ENCODE measurements around the gene TAF11L3. TPM values are rescaled to one million over a fixed set of nuclear protein-coding genes. Genes with fewer than 3 reads are reported as not detected.
"Not testable (repeated sequence)": the region's sequence is repeated elsewhere in the genome, so short reads cannot be mapped to it uniquely, and the experiment has no call there.

TAF11L3 gene
- polyA plus RNA-seq = not detected

DNA sequence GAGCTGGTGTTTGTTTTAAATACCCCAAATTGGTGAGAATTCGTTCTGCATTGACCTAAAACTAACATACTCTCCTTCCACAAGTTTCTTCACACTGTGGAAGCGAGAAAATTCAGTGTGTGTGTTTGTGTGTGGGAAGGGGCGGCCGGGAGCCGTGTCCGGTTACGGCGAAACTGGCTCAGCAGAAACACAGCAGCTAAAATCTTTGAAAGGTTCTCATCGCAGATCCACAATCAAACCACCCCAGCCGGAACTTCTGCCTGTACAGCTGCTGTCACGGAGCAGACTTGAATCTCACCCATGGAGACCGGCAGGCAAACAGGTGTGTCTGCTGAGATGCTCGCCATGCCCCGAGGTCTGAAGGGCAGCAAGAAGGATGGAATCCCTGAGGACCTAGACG lies at the start of gene TAF11L3:
TAF11L3 (plus strand) TSS at position 301 of the 400 bp plus-strand sequence.
- not testable (repeated sequence) for H3K4me1 Mint-ChIP-seq, H3K27ac Mint-ChIP-seq, H3K4me3 Mint-ChIP-seq, H3K9me3 Mint-ChIP-seq, H3K27me3 Mint-ChIP-seq, H3K36me3 Mint-ChIP-seq

DNA sequence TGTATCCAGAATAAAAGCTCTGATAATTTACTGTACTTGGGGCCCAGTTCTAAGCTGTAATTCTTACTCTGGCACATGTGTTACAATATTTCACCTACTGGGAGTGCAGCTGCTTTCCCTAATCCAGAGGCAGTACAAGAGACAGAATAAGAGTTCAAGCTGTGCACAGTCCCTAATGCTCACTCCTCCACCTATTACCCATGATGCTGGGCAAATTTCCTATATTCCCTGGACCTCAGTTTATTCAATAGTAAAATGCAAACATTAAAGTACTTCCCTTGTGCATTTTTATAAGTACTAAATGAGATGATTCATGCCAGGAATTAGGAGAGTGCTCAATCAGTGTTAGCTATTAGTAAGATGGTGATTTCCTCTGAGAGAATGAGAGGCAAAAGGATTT lies 48.1 kb upstream of the TAF11L3 start:
- peaks cover 0 to 1% (median 0%) of the 10 kb centered on the region in 3 donors for H3K9me3 Mint-ChIP-seq
- H3K4me1 Mint-ChIP-seq = peaks cover 10 to 20% (median 13%) of the 10 kb centered on the region in 3 donors
- peaks cover 2% of the 10 kb centered on the region for H3K36me3 Mint-ChIP-seq
- no peaks in the 10 kb centered on the region for H3K27me3 Mint-ChIP-seq
- no peak overlapping the region for H3K4me3 Mint-ChIP-seq
- H3K27ac Mint-ChIP-seq = no peak overlapping the region

DNA sequence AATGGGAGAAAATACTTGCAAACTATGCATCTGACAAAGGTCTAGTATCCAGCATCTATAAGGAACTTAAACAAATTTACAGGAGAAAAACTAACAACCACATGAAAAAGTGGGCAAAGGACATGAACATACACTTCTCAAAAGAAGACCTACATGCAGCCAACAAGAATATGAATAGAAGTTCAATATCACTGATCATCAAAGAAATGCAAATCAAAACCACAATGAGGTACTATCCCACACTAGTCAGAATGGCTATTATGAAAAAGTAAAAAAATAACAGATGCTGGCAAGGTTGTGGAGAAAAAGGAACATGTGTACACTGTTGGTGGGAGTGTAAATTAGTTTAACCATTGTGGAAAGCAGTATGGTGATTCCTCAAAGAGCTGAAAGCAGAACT lies 43.1 kb upstream of the TAF11L3 start:
- not testable (repeated sequence) for H3K27me3 Mint-ChIP-seq, H3K27ac Mint-ChIP-seq, H3K9me3 Mint-ChIP-seq

DNA sequence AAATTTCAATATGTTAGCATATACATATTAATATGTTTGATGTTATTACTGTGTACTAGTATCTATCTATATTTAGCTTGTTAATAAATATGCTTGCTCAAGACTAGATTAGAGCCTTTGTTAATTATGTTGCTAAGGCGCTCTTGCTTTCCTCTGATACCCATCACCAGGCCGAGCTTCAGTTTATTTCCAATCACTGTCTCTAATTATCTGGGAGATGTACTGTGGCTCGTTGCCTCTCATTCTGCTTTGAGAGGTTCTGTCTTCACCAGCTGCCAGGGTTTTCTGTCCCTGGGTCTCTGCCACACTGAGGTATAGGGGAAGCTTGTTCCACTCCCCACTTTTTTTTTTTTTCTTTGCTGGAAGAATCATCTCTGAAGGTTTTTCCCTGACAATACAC lies 41.1 kb upstream of the TAF11L3 start:
- Mint-ChIP-seq H3K27ac (no peak overlapping the region), H3K4me3 (no peak overlapping the region), H3K36me3 (peaks cover 2% of the 10 kb centered on the region), H3K9me3 (no peaks in the 10 kb centered on the region), H3K27me3 (peaks cover 2% of the 10 kb centered on the region), H3K4me1 (peaks cover 18 to 37% (median 19%) of the 10 kb centered on the region in 3 donors)

More for the DNA sequence above, 43.1 kb upstream of the TAF11L3 start:
- not testable (repeated sequence) for H3K4me3 Mint-ChIP-seq, H3K36me3 Mint-ChIP-seq
- H3K4me1 Mint-ChIP-seq = peaks cover 18 to 39% (median 19%) of the 10 kb centered on the region in 3 donors

DNA sequence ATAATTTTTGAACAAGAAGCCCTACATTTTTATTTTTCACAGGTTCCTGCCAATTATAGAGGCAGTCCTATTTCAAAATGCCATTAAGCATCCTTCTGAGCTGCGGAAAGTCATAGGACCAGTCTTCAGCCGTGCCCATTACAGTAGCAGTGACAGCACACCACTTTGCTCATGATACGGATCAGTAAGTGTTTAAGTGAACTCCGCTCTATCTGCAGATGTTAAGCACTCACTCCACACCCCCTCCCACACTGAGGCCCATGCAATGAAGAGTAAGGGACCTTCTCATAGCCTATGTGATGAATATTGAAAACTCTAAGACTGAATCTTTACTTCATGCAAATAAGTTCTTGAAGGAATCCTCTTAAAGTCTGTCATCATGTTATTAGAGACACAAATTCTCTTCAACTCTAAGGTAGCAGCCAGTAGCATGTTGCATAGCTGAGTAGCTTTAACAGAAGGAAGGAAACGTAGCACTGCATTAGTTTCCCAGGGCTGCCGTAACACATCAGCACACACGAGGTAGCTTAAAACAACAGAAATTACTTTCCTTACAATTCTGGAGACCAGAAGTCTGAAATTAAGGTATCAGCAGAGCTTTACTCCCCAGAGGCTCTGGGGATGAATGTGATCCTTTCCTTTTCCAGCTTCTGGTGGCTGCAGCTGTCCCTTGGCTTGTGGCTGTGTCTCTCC lies 40.4 kb upstream of the TAF11L3 start:
- Mint-ChIP-seq H3K9me3 (no peaks in the 10 kb centered on the region), H3K36me3 (no peaks in the 10 kb centered on the region), H3K4me1 (peaks cover 18 to 34% (median 19%) of the 10 kb centered on the region in 3 donors), H3K27me3 (peaks cover 2% of the 10 kb centered on the region), H3K4me3 (no peak overlapping the region), H3K27ac (no peak overlapping the region)

DNA sequence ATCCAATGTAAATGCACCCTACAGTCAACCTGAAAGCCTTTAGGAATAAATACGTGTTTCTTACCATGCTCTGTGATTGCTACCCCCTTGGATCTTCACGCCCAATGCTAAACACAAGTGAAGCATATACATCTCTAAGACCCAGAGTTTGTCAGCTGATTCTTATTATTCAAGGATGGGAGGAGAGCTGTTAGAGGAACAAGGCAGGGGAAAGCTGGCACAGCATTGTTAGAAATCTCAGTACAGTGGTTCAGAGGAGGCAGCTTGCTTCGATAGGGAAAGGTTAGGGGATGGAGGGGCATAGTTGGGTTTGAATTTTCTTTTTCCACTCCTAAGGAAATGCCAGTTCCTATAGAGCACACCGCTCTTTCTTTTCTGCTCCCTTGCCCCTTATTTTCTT lies 36.8 kb upstream of the TAF11L3 start:
- Mint-ChIP-seq H3K36me3 (no peaks in the 10 kb centered on the region), H3K27ac (no peak overlapping the region), H3K4me3 (no peak overlapping the region), H3K9me3 (no peaks in the 10 kb centered on the region), H3K4me1 (peaks cover 4 to 16% (median 5%) of the 10 kb centered on the region in 3 donors), H3K27me3 (no peaks in the 10 kb centered on the region)

DNA sequence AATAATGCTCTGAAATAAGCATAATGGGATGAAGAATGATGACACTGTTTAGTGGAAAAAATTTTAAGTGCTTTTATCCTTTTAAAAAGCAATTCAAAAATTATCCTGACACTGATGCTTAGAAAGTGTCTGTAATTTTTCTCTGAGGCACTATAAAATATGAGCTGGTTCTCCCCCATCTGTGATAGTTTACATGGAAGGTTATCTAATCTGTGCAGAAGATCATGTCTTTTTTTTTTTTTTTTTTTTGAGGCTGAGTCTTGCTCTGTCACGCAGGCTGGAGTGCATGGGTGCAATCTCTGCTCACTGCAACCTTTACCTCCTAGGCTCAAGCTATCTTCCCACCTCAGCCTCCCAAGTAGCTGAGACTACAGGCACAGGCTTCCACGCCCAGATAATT lies 35.4 kb upstream of the TAF11L3 start:
- Mint-ChIP-seq H3K27me3 (no peaks in the 10 kb centered on the region), H3K27ac (no peak overlapping the region), H3K4me1 (peaks cover 2 to 8% (median 5%) of the 10 kb centered on the region in 3 donors), H3K9me3 (no peaks in the 10 kb centered on the region), H3K36me3 (no peaks in the 10 kb centered on the region), H3K4me3 (no peak overlapping the region)

DNA sequence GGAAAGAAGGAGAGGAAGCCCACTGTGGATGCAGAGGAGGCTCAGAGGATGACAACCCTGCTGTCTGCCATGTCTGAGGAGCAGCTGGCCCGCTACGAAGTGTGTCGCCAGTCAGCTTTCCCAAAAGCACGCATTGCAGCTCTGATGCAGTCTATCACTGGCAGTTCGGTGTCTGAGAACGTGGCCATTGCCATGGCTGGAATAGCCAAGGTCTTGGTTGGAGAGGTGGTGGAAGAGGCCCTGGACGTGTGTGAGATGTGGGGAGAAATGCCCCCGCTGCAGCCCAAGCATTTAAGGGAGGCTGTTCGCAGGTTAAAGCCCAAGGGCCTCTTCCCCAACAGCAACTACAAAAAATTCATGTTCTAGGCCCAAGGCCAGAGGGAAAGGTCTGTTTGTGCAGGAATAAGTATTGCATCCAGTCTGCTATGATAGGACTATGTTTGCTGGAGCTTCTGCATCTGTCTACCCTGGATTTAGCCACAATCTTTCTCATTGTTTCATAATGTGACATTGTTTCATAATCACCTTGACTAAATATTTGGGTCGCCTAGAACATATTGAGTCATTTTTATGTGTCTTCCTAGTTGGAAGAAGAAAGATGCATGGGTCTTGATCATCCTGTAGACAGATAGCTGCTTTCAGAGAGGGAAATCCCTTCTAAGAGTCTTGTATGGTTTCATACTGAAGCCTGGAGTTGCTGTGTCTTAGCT lies 31.5 kb upstream of the TAF11L3 start:
- H3K9me3 Mint-ChIP-seq, H3K4me1 Mint-ChIP-seq, H3K27ac Mint-ChIP-seq, H3K36me3 Mint-ChIP-seq, H3K27me3 Mint-ChIP-seq, H3K4me3 Mint-ChIP-seq: not testable (repeated sequence)

DNA sequence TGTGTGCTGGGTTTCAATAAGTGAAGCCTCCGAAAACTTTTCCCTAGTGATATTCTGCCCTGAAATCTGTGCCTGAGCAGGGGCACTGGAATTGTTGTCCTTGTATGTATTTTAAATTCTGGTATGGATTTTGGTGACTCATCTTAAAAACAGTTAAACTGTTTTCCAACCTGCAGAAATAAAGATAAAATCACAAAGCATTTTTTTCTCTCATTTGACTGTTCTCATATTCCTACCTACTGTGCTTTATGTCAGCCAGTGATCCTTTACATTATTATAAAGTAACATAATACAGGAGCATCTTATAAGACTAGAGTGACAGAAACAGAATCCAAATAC lies 31.0 kb upstream of the TAF11L3 start:
- Mint-ChIP-seq H3K4me3 (no peak overlapping the region), H3K27me3 (peaks cover 3% of the 10 kb centered on the region), H3K27ac (no peak overlapping the region), H3K4me1 (peaks cover 0 to 4% (median 3%) of the 10 kb centered on the region in 3 donors), H3K9me3 (no peaks in the 10 kb centered on the region), H3K36me3 (peaks cover 1% of the 10 kb centered on the region)

DNA sequence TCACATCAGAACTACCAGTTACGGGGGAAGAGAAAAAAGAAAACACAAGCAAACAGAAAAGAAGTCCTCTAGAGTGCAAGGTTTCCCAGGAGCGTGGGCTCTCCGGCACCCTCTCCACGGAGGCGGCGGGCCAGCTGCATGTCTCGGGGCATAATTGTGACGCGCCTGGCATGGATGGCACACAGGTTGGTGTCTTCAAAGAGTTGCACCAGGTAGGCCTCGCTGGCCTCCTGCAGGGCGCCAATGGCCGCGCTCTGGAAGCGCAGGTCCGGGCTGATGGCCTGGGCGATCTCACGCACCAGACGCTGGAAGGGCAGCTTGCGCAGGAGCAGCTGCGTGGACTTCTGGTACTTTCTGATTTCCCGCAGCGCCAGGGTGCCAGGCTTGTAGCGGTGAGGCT lies 26.9 kb upstream of the TAF11L3 start:
- not testable (repeated sequence) for H3K27me3 Mint-ChIP-seq, H3K4me1 Mint-ChIP-seq, H3K4me3 Mint-ChIP-seq, H3K9me3 Mint-ChIP-seq, H3K36me3 Mint-ChIP-seq, H3K27ac Mint-ChIP-seq

DNA sequence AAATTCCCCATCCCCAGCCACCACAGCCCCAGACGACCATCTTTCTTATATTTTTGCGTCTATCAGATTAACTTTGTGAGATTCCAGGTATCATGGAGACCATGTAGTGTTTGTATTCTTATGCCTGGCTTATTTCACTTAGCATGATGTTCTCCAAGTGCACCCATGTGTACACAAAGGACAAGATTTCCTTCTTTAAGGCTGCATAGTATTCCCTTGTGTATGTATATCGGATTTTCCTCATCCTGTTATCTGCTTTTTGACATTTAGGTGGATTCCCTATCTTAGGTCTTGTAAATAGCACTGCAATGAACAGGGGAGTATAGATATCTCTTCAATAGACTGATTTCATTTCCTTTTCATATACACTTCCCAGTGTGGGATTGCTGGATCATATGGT lies 25.4 kb upstream of the TAF11L3 start:
- Mint-ChIP-seq H3K27me3 (peaks cover 3% of the 10 kb centered on the region), H3K27ac (no peak overlapping the region), H3K4me3 (no peak overlapping the region), H3K4me1 (peaks cover 0 to 4% (median 3%) of the 10 kb centered on the region in 3 donors), H3K9me3 (peaks cover 0 to 6% (median 3%) of the 10 kb centered on the region in 3 donors), H3K36me3 (peaks cover 1% of the 10 kb centered on the region)

DNA sequence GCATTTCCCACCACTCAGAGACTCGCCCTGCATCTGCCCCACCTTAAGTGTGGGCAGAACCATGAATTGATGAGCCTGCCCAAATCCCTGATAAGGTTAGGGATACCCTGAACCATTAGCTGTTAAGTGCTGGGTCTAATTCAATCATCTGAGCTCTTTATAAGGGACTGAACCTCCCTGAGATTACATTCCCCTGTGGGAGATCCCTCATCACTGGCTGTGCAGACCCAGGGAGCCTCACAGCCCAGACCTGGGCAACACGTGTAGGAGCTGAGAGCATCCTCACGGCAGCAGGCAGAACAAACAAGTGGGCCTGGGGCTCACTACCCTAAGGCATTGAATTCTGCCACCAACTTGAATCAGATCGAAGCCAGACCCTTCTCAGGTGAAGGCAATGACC lies 20.7 kb upstream of the TAF11L3 start:
- H3K4me1 Mint-ChIP-seq = peaks cover 0 to 6% (median 0%) of the 10 kb centered on the region in 3 donors
- H3K27ac Mint-ChIP-seq = no peak overlapping the region
- H3K9me3 Mint-ChIP-seq = peaks cover 0 to 6% (median 3%) of the 10 kb centered on the region in 3 donors
- H3K27me3 Mint-ChIP-seq = no peaks in the 10 kb centered on the region
- no peaks in the 10 kb centered on the region for H3K36me3 Mint-ChIP-seq
- no peak overlapping the region for H3K4me3 Mint-ChIP-seq

DNA sequence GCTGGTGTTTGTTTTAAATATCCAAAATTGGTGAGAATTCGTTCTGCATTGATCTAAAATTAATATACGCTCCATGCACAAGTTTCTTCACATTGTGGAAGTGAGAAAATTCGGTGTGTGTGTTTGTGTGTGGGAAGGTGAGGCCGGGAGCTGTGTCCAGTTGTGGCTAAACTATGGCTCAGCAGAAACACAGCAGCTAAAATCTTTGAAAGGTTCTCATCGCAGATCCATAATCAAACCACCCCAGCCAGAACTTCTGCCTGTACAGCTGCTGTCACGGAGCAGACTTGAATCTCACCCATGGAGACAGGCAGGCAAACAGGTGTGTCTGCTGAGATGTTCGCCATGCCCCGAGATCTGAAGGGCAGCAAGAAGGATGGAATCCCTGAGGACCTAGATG lies 20.2 kb upstream of the TAF11L3 start, which contains the start of gene TAF11L2:
TAF11L2 (plus strand) TSS at position 301 of the 400 bp plus-strand sequence.
- not testable (repeated sequence) for H3K27me3 Mint-ChIP-seq, H3K4me3 Mint-ChIP-seq, H3K4me1 Mint-ChIP-seq, H3K36me3 Mint-ChIP-seq, H3K9me3 Mint-ChIP-seq, H3K27ac Mint-ChIP-seq

DNA sequence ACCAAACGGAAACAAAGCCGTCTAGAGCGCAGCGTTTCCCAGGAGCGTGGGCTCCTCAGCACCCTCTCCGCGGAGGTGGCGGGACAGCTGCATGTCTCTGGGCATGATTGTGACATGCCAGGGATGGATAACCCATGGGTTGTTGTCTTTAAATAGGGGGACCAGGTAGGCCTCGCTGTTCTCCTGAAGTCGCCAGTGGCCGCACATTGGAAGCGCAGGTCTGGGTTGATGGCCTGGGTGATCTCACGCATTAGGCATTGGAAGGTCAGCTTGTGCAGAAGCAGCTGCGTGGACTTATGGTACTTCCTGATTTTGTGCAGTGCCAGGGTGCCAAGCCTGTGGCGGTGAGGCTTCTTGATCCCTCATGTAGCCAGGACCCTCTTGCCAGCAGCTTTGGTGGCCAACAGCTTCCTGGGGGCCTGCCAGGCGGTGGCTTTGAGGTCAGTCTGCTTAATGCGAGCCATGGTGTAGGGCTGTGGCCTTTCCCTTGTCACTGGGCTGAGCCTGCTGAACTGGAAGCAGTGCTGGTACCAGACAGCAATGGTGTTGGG lies 6.3 kb upstream of the TAF11L3 start:
- Mint-ChIP-seq H3K27ac (no peak overlapping the region), H3K9me3 (no peaks in the 10 kb centered on the region), H3K4me1 (peaks cover 0 to 2% (median 0%) of the 10 kb centered on the region in 3 donors), H3K27me3 (peaks cover 6% of the 10 kb centered on the region), H3K36me3 (no peaks in the 10 kb centered on the region), H3K4me3 (no peak overlapping the region)

DNA sequence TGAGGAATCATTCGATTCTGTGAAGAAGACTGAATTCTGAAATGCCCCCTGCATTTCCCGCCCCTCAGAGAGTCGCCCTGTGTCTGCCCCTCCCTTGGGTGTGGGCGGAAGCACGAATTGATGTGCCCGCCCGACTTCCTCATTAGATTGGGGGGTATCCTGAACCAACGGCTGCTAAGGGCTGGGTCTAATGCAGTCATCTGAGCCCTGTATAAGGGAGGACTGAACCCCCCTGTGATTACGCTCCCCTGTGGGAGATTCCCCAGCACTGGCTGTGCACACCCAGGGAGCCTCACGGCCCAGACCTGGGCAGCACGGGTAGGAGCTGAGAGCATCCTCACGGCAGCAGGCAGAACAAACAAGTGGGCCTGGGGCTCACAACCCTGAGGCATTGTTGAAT lies 641 bp upstream of the TAF11L3 start:
- not testable (repeated sequence) for H3K9me3 Mint-ChIP-seq, H3K36me3 Mint-ChIP-seq, H3K27me3 Mint-ChIP-seq, H3K4me1 Mint-ChIP-seq, H3K27ac Mint-ChIP-seq, H3K4me3 Mint-ChIP-seq

DNA sequence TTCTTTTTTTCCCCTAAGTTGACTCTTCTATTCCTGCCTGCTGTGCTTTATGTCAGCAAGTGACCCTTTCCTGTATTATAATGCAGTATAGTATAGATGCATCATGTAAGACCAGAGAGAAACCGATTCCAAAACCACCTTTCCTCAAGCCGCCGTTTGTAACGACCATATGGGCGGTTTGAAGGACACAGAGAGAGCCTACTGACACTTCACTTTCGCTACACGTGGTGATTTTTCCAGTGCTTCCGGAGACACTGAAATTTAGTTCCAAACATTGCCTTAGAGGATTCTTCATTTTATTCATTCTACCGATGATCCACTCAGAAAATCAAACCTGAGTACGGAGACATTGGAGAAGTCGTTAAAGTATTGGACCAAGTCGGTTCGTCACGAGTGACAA lies 1.3 kb downstream of the TAF11L3 start:
- not testable (repeated sequence) for H3K9me3 Mint-ChIP-seq, H3K27ac Mint-ChIP-seq, H3K4me1 Mint-ChIP-seq, H3K4me3 Mint-ChIP-seq, H3K27me3 Mint-ChIP-seq, H3K36me3 Mint-ChIP-seq

Measured in IgD-negative memory B cell (primary cell).